ENCODE measurements around the gene IRF1. TPM values are rescaled to one million over a fixed set of nuclear protein-coding genes. Genes with fewer than 3 reads are reported as not detected.

The IRF1 gene
- total RNA-seq, 1 experiment from 2014 or later = 48.9 TPM

DNA sequence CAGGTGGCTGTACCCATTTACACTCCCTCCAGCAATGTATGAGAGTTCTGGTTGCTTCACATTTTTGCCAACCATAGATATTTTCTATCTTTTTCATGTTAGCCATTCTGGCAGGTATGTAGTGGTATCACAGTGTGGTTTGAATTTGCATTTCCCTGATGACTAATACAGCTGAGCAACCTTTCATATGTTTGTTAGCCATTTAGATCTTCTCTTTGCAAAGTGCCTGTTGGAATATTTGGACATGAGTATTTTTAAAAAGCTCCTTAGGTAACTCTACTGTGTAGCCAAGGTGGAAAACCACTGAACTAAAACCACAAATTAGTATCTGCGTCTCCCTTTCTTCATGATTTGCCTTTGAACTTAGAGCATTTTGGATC, 31.9 kb downstream of the IRF1 start:
- Histone ChIP-seq H3K4me3 (ENCODE audit: low read depth in 2 of 2, low read length in 2 of 2) (no peak overlapping the region), H3K27ac (ENCODE audit: low read length) (no peak overlapping the region; the same call in 1 of the 2 replicates), H3K9me3 (ENCODE audit: control insufficient read depth, insufficient read depth, low read depth, low read length) (no peaks in the 10 kb centered on the region), H3K4me1 (ENCODE audit: control insufficient read depth, insufficient read depth, low read length) (peaks cover 1% of the 10 kb centered on the region), H3K27me3 (ENCODE audit: control insufficient read depth, insufficient read depth, low read length) (no peaks in the 10 kb centered on the region), H3K36me3 (ENCODE audit: control insufficient read depth, insufficient read depth, low read length) (no peaks in the 10 kb centered on the region)
- in situ Hi-C loops (cut with HindIII; ENCODE audit: low pct_unique_long_range_greater_than_20kb, low sequenced_read_pairs) = no loop called here
- CTCF ChIA-PET = no interaction called here
- intact Hi-C loops (cut with micrococcal nuclease; ENCODE audit: unreplicated experiment) = no loop called here
- ATAC-seq (no peak), DNase-seq (ENCODE audit: low read depth, low spot score) (no peak)
- TF ChIP-seq, protein P1, sequence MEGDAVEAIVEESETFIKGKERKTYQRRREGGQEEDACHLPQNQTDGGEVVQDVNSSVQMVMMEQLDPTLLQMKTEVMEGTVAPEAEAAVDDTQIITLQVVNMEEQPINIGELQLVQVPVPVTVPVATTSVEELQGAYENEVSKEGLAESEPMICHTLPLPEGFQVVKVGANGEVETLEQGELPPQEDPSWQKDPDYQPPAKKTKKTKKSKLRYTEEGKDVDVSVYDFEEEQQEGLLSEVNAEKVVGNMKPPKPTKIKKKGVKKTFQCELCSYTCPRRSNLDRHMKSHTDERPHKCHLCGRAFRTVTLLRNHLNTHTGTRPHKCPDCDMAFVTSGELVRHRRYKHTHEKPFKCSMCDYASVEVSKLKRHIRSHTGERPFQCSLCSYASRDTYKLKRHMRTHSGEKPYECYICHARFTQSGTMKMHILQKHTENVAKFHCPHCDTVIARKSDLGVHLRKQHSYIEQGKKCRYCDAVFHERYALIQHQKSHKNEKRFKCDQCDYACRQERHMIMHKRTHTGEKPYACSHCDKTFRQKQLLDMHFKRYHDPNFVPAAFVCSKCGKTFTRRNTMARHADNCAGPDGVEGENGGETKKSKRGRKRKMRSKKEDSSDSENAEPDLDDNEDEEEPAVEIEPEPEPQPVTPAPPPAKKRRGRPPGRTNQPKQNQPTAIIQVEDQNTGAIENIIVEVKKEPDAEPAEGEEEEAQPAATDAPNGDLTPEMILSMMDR (IDR thresholded peaks at IDR 0.05) = no peak
- no peak for TF ChIP-seq SIN3A (IDR thresholded peaks at IDR 0.05; ENCODE audit: borderline replicate concordance, insufficient read depth, low read depth, low read length)
- TF ChIP-seq, protein P2, sequence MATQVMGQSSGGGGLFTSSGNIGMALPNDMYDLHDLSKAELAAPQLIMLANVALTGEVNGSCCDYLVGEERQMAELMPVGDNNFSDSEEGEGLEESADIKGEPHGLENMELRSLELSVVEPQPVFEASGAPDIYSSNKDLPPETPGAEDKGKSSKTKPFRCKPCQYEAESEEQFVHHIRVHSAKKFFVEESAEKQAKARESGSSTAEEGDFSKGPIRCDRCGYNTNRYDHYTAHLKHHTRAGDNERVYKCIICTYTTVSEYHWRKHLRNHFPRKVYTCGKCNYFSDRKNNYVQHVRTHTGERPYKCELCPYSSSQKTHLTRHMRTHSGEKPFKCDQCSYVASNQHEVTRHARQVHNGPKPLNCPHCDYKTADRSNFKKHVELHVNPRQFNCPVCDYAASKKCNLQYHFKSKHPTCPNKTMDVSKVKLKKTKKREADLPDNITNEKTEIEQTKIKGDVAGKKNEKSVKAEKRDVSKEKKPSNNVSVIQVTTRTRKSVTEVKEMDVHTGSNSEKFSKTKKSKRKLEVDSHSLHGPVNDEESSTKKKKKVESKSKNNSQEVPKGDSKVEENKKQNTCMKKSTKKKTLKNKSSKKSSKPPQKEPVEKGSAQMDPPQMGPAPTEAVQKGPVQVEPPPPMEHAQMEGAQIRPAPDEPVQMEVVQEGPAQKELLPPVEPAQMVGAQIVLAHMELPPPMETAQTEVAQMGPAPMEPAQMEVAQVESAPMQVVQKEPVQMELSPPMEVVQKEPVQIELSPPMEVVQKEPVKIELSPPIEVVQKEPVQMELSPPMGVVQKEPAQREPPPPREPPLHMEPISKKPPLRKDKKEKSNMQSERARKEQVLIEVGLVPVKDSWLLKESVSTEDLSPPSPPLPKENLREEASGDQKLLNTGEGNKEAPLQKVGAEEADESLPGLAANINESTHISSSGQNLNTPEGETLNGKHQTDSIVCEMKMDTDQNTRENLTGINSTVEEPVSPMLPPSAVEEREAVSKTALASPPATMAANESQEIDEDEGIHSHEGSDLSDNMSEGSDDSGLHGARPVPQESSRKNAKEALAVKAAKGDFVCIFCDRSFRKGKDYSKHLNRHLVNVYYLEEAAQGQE (IDR thresholded peaks at IDR 0.05; ENCODE audit: insufficient read depth in 1 of 2, low read depth in 2 of 2, low read length in 1 of 2) = no peak
- no peak for TF ChIP-seq POLR2AphosphoS5 (IDR thresholded peaks at IDR 0.05; ENCODE audit: low read depth, low read length)
- no peak for TF ChIP-seq TCF7L2 (IDR thresholded peaks at IDR 0.05; ENCODE audit: low read depth, low read length)
- no TSS peak for BruUV-seq (replicated peaks)
- POLR2A ChIA-PET = no interaction called here

DNA sequence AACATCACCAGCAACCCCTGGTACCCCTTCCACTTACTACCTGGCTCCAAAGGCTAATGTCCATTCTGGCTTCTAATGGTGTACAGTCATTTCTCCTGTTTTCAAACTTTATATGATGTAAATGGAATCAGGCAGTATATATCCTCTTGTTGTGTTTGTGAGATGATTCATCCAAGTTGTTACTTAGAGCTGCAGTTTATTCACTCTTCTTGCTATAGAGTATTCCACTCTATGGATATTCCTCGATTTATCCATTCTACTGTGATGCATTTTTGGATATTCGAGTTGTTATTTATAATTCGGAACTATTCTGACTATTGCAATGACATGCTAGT, 32.4 kb downstream of the IRF1 start:
- no peak for ATAC-seq
- POLR2A ChIA-PET = no interaction called here
- intact Hi-C loops (cut with micrococcal nuclease; ENCODE audit: unreplicated experiment) (no loop called here), in situ Hi-C loops (cut with HindIII; ENCODE audit: low pct_unique_long_range_greater_than_20kb, low sequenced_read_pairs) (no loop called here)
- no peak for DNase-seq (ENCODE audit: low read depth, low spot score)
- Histone ChIP-seq H3K4me1 (ENCODE audit: control insufficient read depth, insufficient read depth, low read length) (no peaks in the 10 kb centered on the region), H3K9me3 (ENCODE audit: control insufficient read depth, insufficient read depth, low read depth, low read length) (no peaks in the 10 kb centered on the region), H3K4me3 (ENCODE audit: low read depth in 2 of 2, low read length in 2 of 2) (no peak overlapping the region), H3K27me3 (ENCODE audit: control insufficient read depth, insufficient read depth, low read length) (no peaks in the 10 kb centered on the region), H3K27ac (ENCODE audit: low read length) (no peak overlapping the region), H3K36me3 (ENCODE audit: control insufficient read depth, insufficient read depth, low read length) (no peaks in the 10 kb centered on the region)
- TF ChIP-seq, protein P2 (IDR thresholded peaks at IDR 0.05; ENCODE audit: insufficient read depth in 1 of 2, low read depth in 2 of 2, low read length in 1 of 2) = no peak
- TF ChIP-seq, protein P1 (IDR thresholded peaks at IDR 0.05) = no peak
- no peak for TF ChIP-seq POLR2AphosphoS5 (IDR thresholded peaks at IDR 0.05; ENCODE audit: low read depth, low read length)
- TF ChIP-seq SIN3A (IDR thresholded peaks at IDR 0.05; ENCODE audit: borderline replicate concordance, insufficient read depth, low read depth, low read length) = no peak
- TF ChIP-seq TCF7L2 (IDR thresholded peaks at IDR 0.05; ENCODE audit: low read depth, low read length) = no peak
- no TSS peak for BruUV-seq (replicated peaks)
- CTCF ChIA-PET = no interaction called here
